8988T (cell line): ENCODE measurements around the gene PTPN9.
"Not testable (repeated sequence)": the region's sequence is repeated elsewhere in the genome, so short reads cannot be mapped to it uniquely, and the experiment has no call there.

Experiments used
- DNase-seq: peaks from one replicate; pipeline ENCODE4 v3.0.0; 2011

PTPN9 gene

GRCh38 chr15:75578948-75579920 is at the start of gene PTPN9:
PTPN9 (minus strand) TSS chr15:75579315; CDS start chr15:75578776, 539 bp downstream.
- peak; percentile 46 for DNase-seq

- DNase-seq: peak; percentile 76
These were observed 46.6 kb upstream of the PTPN9 start, which contains the start of gene SNUPN for GRCh38 chr15:75625542-75626347. SNUPN (minus strand) TSS chr15:75625725; CDS start chr15:75621051, 4,674 bp downstream.

GRCh38 chr15:75622505-75622904 is 43.4 kb upstream of the PTPN9 start:
- no peak for DNase-seq

- DNase-seq: no peak
These were observed 41.8 kb upstream of the PTPN9 start for GRCh38 chr15:75620841-75621391.

- DNase-seq: no peak
These were observed 41.1 kb upstream of the PTPN9 start for GRCh38 chr15:75620058-75620820.

GRCh38 chr15:75616766-75617165 is 37.7 kb upstream of the PTPN9 start:
- DNase-seq: no peak

- no peak for DNase-seq
These were observed 27.9 kb upstream of the PTPN9 start for GRCh38 chr15:75606711-75607699.

- no peak for DNase-seq
These were observed 26.9 kb upstream of the PTPN9 start for GRCh38 chr15:75606026-75606425.

GRCh38 chr15:75599401-75599800 is 20.3 kb upstream of the PTPN9 start:
- DNase-seq: no peak

- DNase-seq: no peak
These were observed 19.2 kb upstream of the PTPN9 start for GRCh38 chr15:75598361-75598760.

- DNase-seq: no peak
These were observed 18.7 kb upstream of the PTPN9 start for GRCh38 chr15:75597667-75598341.

- no peak for DNase-seq
These were observed 17.7 kb upstream of the PTPN9 start for GRCh38 chr15:75596703-75597345.

GRCh38 chr15:75594276-75594675 is 15.2 kb upstream of the PTPN9 start:
- no peak for DNase-seq

- no peak for DNase-seq
These were observed 12.7 kb upstream of the PTPN9 start for GRCh38 chr15:75591655-75592364.

- no peak for DNase-seq
These were observed 11.1 kb upstream of the PTPN9 start for GRCh38 chr15:75590239-75590638.

GRCh38 chr15:75589071-75589470 is 10.0 kb upstream of the PTPN9 start:
- no peak for DNase-seq

- DNase-seq: not testable (repeated sequence)
These were observed 7.3 kb upstream of the PTPN9 start for GRCh38 chr15:75586422-75586821.

GRCh38 chr15:75584121-75584520 is 5.0 kb upstream of the PTPN9 start:
- DNase-seq: no peak

GRCh38 chr15:75583701-75584100 is 4.6 kb upstream of the PTPN9 start:
- DNase-seq: no peak
